HG03064 (cell line): ENCODE measurements around the gene SLC26A5.
"Not testable (repeated sequence)": the region's sequence is repeated elsewhere in the genome, so short reads cannot be mapped to it uniquely, and the experiment has no call there.

Experiments
- ATAC-seq: cut with Tn5 transposase; IDR thresholded peaks from one replicate; pipeline ENCODE4 v1.9.1; 2021; ENCODE audit warnings: low read depth; ENCODE audit not compliant: unreplicated experiment

Gene SLC26A5

GRCh38 chr7:103446049-103446520 is at the start of gene SLC26A5:
TSS of gene SLC26A5 (minus strand) at chr7:103446207. CDS start at chr7:103421514, 24,693 bp downstream.
- ATAC-seq, result no peak

GRCh38 chr7:103487419-103487818 is 41.4 kb upstream of the SLC26A5 start:
- no peak for ATAC-seq

- ATAC-seq, result not testable (repeated sequence)
These were observed 40.9 kb upstream of the SLC26A5 start for GRCh38 chr7:103486873-103487272.

GRCh38 chr7:103480771-103481170 is 34.8 kb upstream of the SLC26A5 start:
- no peak for ATAC-seq

GRCh38 chr7:103474956-103475355 is 28.9 kb upstream of the SLC26A5 start:
- no peak for ATAC-seq

- ATAC-seq, result no peak
These were observed 23.3 kb upstream of the SLC26A5 start for GRCh38 chr7:103469095-103469948.

GRCh38 chr7:103466814-103467213 is 20.8 kb upstream of the SLC26A5 start:
- no peak for ATAC-seq

- no peak for ATAC-seq
These were observed 16.4 kb upstream of the SLC26A5 start for GRCh38 chr7:103462358-103462757.

- peak; percentile 65 for ATAC-seq
These were observed 1.3 kb upstream of the SLC26A5 start for GRCh38 chr7:103447073-103447960.

- no peak for ATAC-seq
These were observed 569 bp downstream of the SLC26A5 start for GRCh38 chr7:103445228-103446048.

- ATAC-seq, result no peak
These were observed 6.3 kb downstream of the SLC26A5 start for GRCh38 chr7:103439661-103440060.

GRCh38 chr7:103437623-103438022 is 8.4 kb downstream of the SLC26A5 start:
- no peak for ATAC-seq

- no peak for ATAC-seq
These were observed 13.3 kb downstream of the SLC26A5 start for GRCh38 chr7:103432712-103433111.

- no peak for ATAC-seq
These were observed 20.8 kb downstream of the SLC26A5 start for GRCh38 chr7:103425177-103425576.

GRCh38 chr7:103423467-103424179 is 22.4 kb downstream of the SLC26A5 start:
- ATAC-seq, result no peak

GRCh38 chr7:103420857-103421384 is 25.1 kb downstream of the SLC26A5 start:
- ATAC-seq, result no peak

- no peak for ATAC-seq
These were observed 27.8 kb downstream of the SLC26A5 start for GRCh38 chr7:103418241-103418640.

- no peak for ATAC-seq
These were observed 32.6 kb downstream of the SLC26A5 start for GRCh38 chr7:103413407-103413806.

GRCh38 chr7:103412151-103412550 is 33.9 kb downstream of the SLC26A5 start:
- no peak for ATAC-seq
